Effector memory CD4-positive, alpha-beta T cell (primary cell): Measurements from ENCODE around the gene UGT1A5.

ENCODE experiments used
- DNase-seq, 3 donors: peaks; one replicate each; pipeline ENCODE4 v3.0.0-alpha.2; 2020
- H3K27ac ChIP-seq: 2 replicates; pipeline ENCODE4 v1.7.0; 2013; ENCODE audit warnings: mild to moderate bottlenecking, low read length, moderate library complexity; ENCODE audit not compliant: insufficient read depth, poor library complexity, severe bottlenecking
- H3K27me3 ChIP-seq: replicated peaks from 2 replicates; pipeline ENCODE4 v1.7.0; 2013; ENCODE audit warnings: mild to moderate bottlenecking, low read length; ENCODE audit not compliant: insufficient read depth, control insufficient read depth, poor library complexity, severe bottlenecking
- H3K36me3 ChIP-seq: 2 replicates; pipeline ENCODE4 v1.7.0; 2013; ENCODE audit warnings: mild to moderate bottlenecking, low read length, moderate library complexity; ENCODE audit not compliant: control insufficient read depth, insufficient read depth
- H3K4me1 ChIP-seq: 2 replicates; pipeline ENCODE4 v1.7.0; 2013; ENCODE audit warnings: low read length, mild to moderate bottlenecking; ENCODE audit not compliant: control insufficient read depth, insufficient read depth, poor library complexity, severe bottlenecking
- H3K4me3 ChIP-seq: 2 replicates; pipeline ENCODE4 v1.7.0; 2013; ENCODE audit warnings: low read length, low read depth, mild to moderate bottlenecking; ENCODE audit not compliant: insufficient read depth, poor library complexity, severe bottlenecking
- H3K9me3 ChIP-seq: 2 replicates; pipeline ENCODE4 v1.7.0; 2013; ENCODE audit warnings: mild to moderate bottlenecking, low read length, moderate library complexity; ENCODE audit not compliant: control insufficient read depth

Gene UGT1A5

GRCh38 chr2:233803994-233804393 lies 91.3 kb downstream of the UGT1A5 start:
- no peaks in the 10 kb centered on the region for H3K27me3 ChIP-seq
- H3K27ac ChIP-seq: no peak overlapping the region
- H3K4me1 ChIP-seq: no peaks in the 10 kb centered on the region
- H3K9me3 ChIP-seq: no peaks in the 10 kb centered on the region
- H3K4me3 ChIP-seq: no peak overlapping the region
- no peaks in the 10 kb centered on the region for H3K36me3 ChIP-seq
- DNase-seq: no peak

GRCh38 chr2:233807215-233807865 lies 94.6 kb downstream of the UGT1A5 start:
- Histone ChIP-seq H3K9me3 (no peaks in the 10 kb centered on the region), H3K4me3 (no peak overlapping the region), H3K36me3 (no peaks in the 10 kb centered on the region), H3K27ac (no peak overlapping the region), H3K27me3 (peaks cover 3% of the 10 kb centered on the region), H3K4me1 (no peaks in the 10 kb centered on the region)
- no peak for DNase-seq

- H3K9me3 ChIP-seq: no peaks in the 10 kb centered on the region
- H3K27me3 ChIP-seq: peaks cover 3% of the 10 kb centered on the region
- DNase-seq: no peak
Observed at GRCh38 chr2:233807966-233808935, 95.5 kb downstream of the UGT1A5 start.

GRCh38 chr2:233810385-233810784 lies 97.7 kb downstream of the UGT1A5 start:
- peaks cover 3% of the 10 kb centered on the region for H3K27me3 ChIP-seq
- no peak overlapping the region for H3K4me3 ChIP-seq
- H3K9me3 ChIP-seq: no peaks in the 10 kb centered on the region

More at GRCh38 chr2:233807966-233808935, 95.5 kb downstream of the UGT1A5 start:
- Histone ChIP-seq H3K27ac (no peak overlapping the region), H3K4me3 (no peak overlapping the region), H3K4me1 (no peaks in the 10 kb centered on the region), H3K36me3 (no peaks in the 10 kb centered on the region)

GRCh38 chr2:233811087-233811486 lies 98.4 kb downstream of the UGT1A5 start:
- Histone ChIP-seq H3K27me3 (peaks cover 3% of the 10 kb centered on the region), H3K36me3 (no peaks in the 10 kb centered on the region), H3K27ac (no peak overlapping the region), H3K4me1 (no peaks in the 10 kb centered on the region), H3K9me3 (no peaks in the 10 kb centered on the region), H3K4me3 (no peak overlapping the region)
- no peak for DNase-seq

More at GRCh38 chr2:233810385-233810784, 97.7 kb downstream of the UGT1A5 start:
- Histone ChIP-seq H3K36me3 (no peaks in the 10 kb centered on the region), H3K27ac (no peak overlapping the region), H3K4me1 (no peaks in the 10 kb centered on the region)
- no peak for DNase-seq

GRCh38 chr2:233811732-233812131 lies 99.0 kb downstream of the UGT1A5 start:
- no peaks in the 10 kb centered on the region for H3K36me3 ChIP-seq
- no peaks in the 10 kb centered on the region for H3K9me3 ChIP-seq
- H3K4me1 ChIP-seq: no peaks in the 10 kb centered on the region
- DNase-seq: no peak
- no peak overlapping the region for H3K27ac ChIP-seq
- H3K27me3 ChIP-seq: peaks cover 3% of the 10 kb centered on the region
- no peak overlapping the region for H3K4me3 ChIP-seq

- H3K36me3 ChIP-seq: no peaks in the 10 kb centered on the region
- no peak overlapping the region for H3K27ac ChIP-seq
- H3K4me3 ChIP-seq: no peak overlapping the region
- H3K4me1 ChIP-seq: no peaks in the 10 kb centered on the region
- H3K9me3 ChIP-seq: no peaks in the 10 kb centered on the region
- peaks cover 3% of the 10 kb centered on the region for H3K27me3 ChIP-seq
- DNase-seq: no peak
Observed at GRCh38 chr2:233813236-233814055, 100.7 kb downstream of the UGT1A5 start.

GRCh38 chr2:233814056-233814835 lies 101.5 kb downstream of the UGT1A5 start:
- Histone ChIP-seq H3K27me3 (peaks cover 3% of the 10 kb centered on the region), H3K36me3 (no peaks in the 10 kb centered on the region), H3K4me1 (no peaks in the 10 kb centered on the region), H3K4me3 (no peak overlapping the region), H3K27ac (no peak overlapping the region), H3K9me3 (no peaks in the 10 kb centered on the region)
- DNase-seq: no peak

GRCh38 chr2:233815861-233816260 lies 103.2 kb downstream of the UGT1A5 start:
- no peak for DNase-seq

More at GRCh38 chr2:233815861-233816260, 103.2 kb downstream of the UGT1A5 start:
- Histone ChIP-seq H3K4me3 (no peak overlapping the region), H3K27me3 (no peaks in the 10 kb centered on the region), H3K36me3 (no peaks in the 10 kb centered on the region), H3K27ac (no peak overlapping the region), H3K9me3 (no peaks in the 10 kb centered on the region), H3K4me1 (no peaks in the 10 kb centered on the region)
